ENCODE data around the gene SCARB1.

- no peak for TF ChIP-seq PATZ1 (CRISPR knock-in tag; IDR thresholded peaks at IDR 0.05; ENCODE audit: borderline replicate concordance)
- TF ChIP-seq ZFP3 (CRISPR knock-in tag; IDR thresholded peaks at IDR 0.05), result no peak
- TF ChIP-seq ISL1 (CRISPR knock-in tag; IDR thresholded peaks at IDR 0.05), result no peak
- TF ChIP-seq CREB5 (CRISPR knock-in tag; IDR thresholded peaks at IDR 0.05; ENCODE audit: low read depth), result no peak
- TF ChIP-seq CSDC2 (CRISPR knock-in tag; IDR thresholded peaks at IDR 0.05), result no peak
- TF ChIP-seq TCF4 (CRISPR knock-in tag; IDR thresholded peaks at IDR 0.05; ENCODE audit: borderline replicate concordance), result no peak
- TF ChIP-seq ARNTL (CRISPR knock-in tag; IDR thresholded peaks at IDR 0.05; ENCODE audit: borderline replicate concordance, low read depth), result no peak
- TF ChIP-seq POU6F1 (CRISPR knock-in tag; IDR thresholded peaks at IDR 0.05; ENCODE audit: borderline replicate concordance, low read depth), result no peak
- no peak for TF ChIP-seq ZNF565 (CRISPR knock-in tag; conservative IDR thresholded peaks at IDR 0.05; ENCODE audit: low read depth)
- TF ChIP-seq ZNF70 (CRISPR knock-in tag; IDR thresholded peaks at IDR 0.05), result no peak
- no peak for TF ChIP-seq ZNF8 (CRISPR knock-in tag; IDR thresholded peaks at IDR 0.05)
- TF ChIP-seq RARB (CRISPR knock-in tag; IDR thresholded peaks at IDR 0.05), result no peak
Observed at GRCh38 chr12:124753993-124754392, 109.7 kb downstream of the SCARB1 start.
